WI38 (cell line): ENCODE measurements around the gene FBXO36.

Experiments used
- H3K4me3 ChIP-seq: 2 replicates; pipeline ENCODE4 v1.5.1; 2011; ENCODE audit warnings: low read depth, mild to moderate bottlenecking, control low read depth, low read length
- CTCF ChIP-seq: IDR thresholded peaks from 2 replicates; pipeline ENCODE4 v1.5.1; 2012; ENCODE audit warnings: low read depth, mild to moderate bottlenecking, control low read depth, low read length

FBXO36 gene

GRCh38 chr2:230019742-230020141 is 97.4 kb downstream of the FBXO36 start:
- TF ChIP-seq CTCF = no peak
- no peak overlapping the region for H3K4me3 ChIP-seq

- no peak for TF ChIP-seq CTCF
- H3K4me3 ChIP-seq = no peak overlapping the region
Observed at GRCh38 chr2:230023313-230023712, 101.0 kb downstream of the FBXO36 start.

GRCh38 chr2:230042195-230042594 is 119.9 kb downstream of the FBXO36 start:
- no peak overlapping the region for H3K4me3 ChIP-seq
- TF ChIP-seq CTCF = no peak

DNA sequence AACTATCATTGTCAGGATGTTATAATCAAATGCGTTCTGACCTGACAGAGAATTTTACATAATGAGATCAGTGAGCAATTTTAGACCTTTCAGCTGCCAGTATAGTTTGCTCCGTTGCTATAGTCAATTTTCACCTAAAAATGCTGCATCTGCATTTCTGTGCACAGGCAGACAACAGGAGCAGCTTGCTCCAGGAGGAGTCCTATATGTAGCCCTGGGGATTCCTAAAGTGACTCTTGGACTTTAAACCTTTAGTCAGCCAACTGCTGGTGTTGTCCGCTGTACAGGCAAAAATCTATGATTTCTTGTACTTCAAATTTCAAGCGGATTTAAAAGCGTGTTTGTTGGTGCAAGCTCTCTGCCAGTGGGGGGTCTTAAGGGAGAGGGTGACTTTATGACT is 120.7 kb downstream of the FBXO36 start:
- no peak for TF ChIP-seq CTCF
- no peak overlapping the region for H3K4me3 ChIP-seq

- no peak for TF ChIP-seq CTCF
Observed at GRCh38 chr2:230043461-230043860, 121.2 kb downstream of the FBXO36 start.

DNA sequence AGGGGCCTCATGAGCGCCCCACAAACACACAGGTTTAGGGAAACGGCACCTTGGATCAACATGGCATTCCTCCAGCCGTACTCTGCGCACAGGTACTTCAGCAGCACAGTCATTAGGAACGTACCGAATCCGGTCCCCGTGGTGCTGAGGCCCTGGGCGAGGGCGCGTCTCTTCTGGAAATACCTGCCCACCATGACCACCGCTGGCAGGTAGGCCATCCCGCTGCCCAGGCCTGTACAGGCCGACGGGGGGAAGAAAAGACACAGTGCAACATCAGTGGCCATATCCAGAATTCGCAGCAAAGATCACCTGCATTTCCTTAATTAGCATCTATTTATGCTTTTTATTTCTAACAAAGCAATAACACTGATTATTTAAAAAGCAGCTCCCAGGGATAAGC is 124.2 kb downstream of the FBXO36 start:
- H3K4me3 ChIP-seq = no peak overlapping the region
- no peak for TF ChIP-seq CTCF

More at GRCh38 chr2:230043461-230043860, 121.2 kb downstream of the FBXO36 start:
- no peak overlapping the region for H3K4me3 ChIP-seq

- no peak overlapping the region for H3K4me3 ChIP-seq
- no peak for TF ChIP-seq CTCF
Observed at GRCh38 chr2:230048010-230048671, 125.8 kb downstream of the FBXO36 start.
